ENCODE results near the gene GIMD1.

GIMD1 gene

GRCh38 chr4:106315476-106315967, 53.1 kb downstream of the GIMD1 start:
- peak in 1 of 2 donors; percentile 31 for DNase-seq (ENCODE audit: low read depth in 2 of 2)

GRCh38 chr4:106314960-106315359, 53.6 kb downstream of the GIMD1 start:
- no peak for DNase-seq (ENCODE audit: low read depth in 2 of 2)

DNA sequence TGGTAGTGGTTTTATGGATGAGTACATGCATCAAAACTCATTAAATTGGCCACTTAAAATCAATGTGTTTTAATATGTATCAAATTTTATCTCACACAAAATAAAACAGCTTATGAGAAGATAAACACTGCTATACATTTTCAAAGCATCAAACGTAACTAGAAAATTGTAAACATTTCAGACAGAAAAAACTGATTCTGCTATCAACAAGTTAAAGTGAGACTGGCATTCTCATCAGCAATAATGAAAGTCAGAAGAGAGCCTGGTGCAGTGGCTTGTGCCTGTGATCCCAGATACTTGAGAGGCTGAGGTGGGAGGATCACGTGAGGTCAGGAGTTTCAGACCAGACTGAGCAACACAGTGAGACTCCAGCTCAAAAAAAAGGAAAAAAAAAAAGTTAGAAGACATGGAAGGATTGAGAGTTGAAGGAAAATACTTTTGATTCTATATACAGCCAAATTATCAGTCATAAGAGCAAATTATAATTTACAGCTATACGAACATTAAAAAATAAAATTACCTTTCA, 55.5 kb downstream of the GIMD1 start:
- no peak for DNase-seq (ENCODE audit: low read depth in 2 of 2)

DNA sequence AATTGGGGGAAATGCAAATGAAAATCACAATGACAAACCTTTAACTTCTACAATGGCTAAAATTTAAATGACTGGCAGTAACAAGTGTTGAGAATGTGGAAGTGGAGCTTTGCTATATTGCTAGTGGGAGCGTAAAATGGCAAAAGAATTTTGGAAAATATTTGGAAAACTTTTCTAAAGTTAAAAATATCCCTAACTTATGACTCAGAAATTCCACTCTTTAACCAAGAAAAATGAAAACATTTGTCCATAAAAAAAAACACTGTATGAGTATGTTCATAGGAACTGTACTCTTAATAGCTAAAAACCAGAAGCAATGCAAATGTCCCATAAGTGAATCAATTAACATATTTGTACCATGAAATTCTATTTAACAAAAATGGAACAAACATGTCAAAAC, 56.2 kb downstream of the GIMD1 start:
- no peak for DNase-seq (ENCODE audit: low read depth in 2 of 2)
